ENCODE measurements around the gene SEMA3D. TPM values are rescaled to one million over a fixed set of nuclear protein-coding genes. Genes with fewer than 3 reads are reported as not detected.
A peak's percentile ranks its signal among the peaks of the same experiment; 100 is the strongest.

The SEMA3D gene
- total RNA-seq, 1 experiment from 2014 or later: 0.61 TPM

- H3K4me3 Mint-ChIP-seq (ENCODE audit: unreplicated experiment): no peak overlapping the region
- TF ChIP-seq CTCF (IDR thresholded peaks at IDR 0.05; ENCODE audit: insufficient read depth in 1 of 2, low read depth in 1 of 2, low read length in 1 of 2, severe bottlenecking in 1 of 2, unreplicated experiment in 1 of 2): no peak
- intact Hi-C loops (cut with micrococcal nuclease; ENCODE audit: unreplicated experiment): loop anchor here (1.0 kb wide), 1 partner anchor 24 kb away; no protein-coding TSS in a partner anchor
- BruUV-seq (replicated peaks): no TSS peak
- ChIA-PET CTCF (no interaction called here), POLR2A (no interaction called here)
- Histone ChIP-seq H3K36me3 (ENCODE audit: control insufficient read depth, insufficient read depth, low read length) (no peaks in the 10 kb centered on the region), H3K27me3 (replicated peaks; ENCODE audit: control insufficient read depth, insufficient read depth, low read length) (no peaks in the 10 kb centered on the region), H3K4me1 (peaks cover 19% of the 10 kb centered on the region), H3K9me3 (no peaks in the 10 kb centered on the region), H3K4me3 (ENCODE audit: low read depth, low read length) (no peak overlapping the region)
- peaks cover 17% of the 10 kb centered on the region for H3K4me1 Mint-ChIP-seq (ENCODE audit: low read depth, unreplicated experiment)
- H3K9me3 Mint-ChIP-seq (ENCODE audit: unreplicated experiment): no peaks in the 10 kb centered on the region
- peak in 1 of 2 experiments; percentile 18 for DNase-seq
- H3K27me3 Mint-ChIP-seq (ENCODE audit: insufficient read depth, unreplicated experiment): no peaks in the 10 kb centered on the region
- no peak overlapping the region for H3K27ac Mint-ChIP-seq (ENCODE audit: unreplicated experiment)
- H3K36me3 Mint-ChIP-seq (ENCODE audit: insufficient read depth, unreplicated experiment): no peaks in the 10 kb centered on the region
These were observed 111.0 kb downstream of the SEMA3D start for GRCh38 chr7:85075864-85076263.

- peaks cover 19% of the 10 kb centered on the region for H3K4me1 ChIP-seq
- POLR2A ChIA-PET: no interaction called here
These were observed 111.9 kb downstream of the SEMA3D start for GRCh38 chr7:85074992-85075391.

GRCh38 chr7:85074016-85074415 is 112.8 kb downstream of the SEMA3D start:
- H3K4me3 Mint-ChIP-seq (ENCODE audit: unreplicated experiment): no peak overlapping the region
- ChIA-PET CTCF (no interaction called here), POLR2A (no interaction called here)
- no peaks in the 10 kb centered on the region for H3K9me3 Mint-ChIP-seq (ENCODE audit: unreplicated experiment)
- BruUV-seq (replicated peaks): no TSS peak
- no peak overlapping the region for H3K27ac Mint-ChIP-seq (ENCODE audit: unreplicated experiment)
- Histone ChIP-seq H3K4me3 (ENCODE audit: low read depth, low read length) (no peak overlapping the region), H3K36me3 (ENCODE audit: control insufficient read depth, insufficient read depth, low read length) (no peaks in the 10 kb centered on the region), H3K27me3 (replicated peaks; ENCODE audit: control insufficient read depth, insufficient read depth, low read length) (no peaks in the 10 kb centered on the region), H3K4me1 (peaks cover 19% of the 10 kb centered on the region), H3K9me3 (no peaks in the 10 kb centered on the region)
- H3K36me3 Mint-ChIP-seq (ENCODE audit: insufficient read depth, unreplicated experiment): no peaks in the 10 kb centered on the region
- no peak for TF ChIP-seq CTCF (IDR thresholded peaks at IDR 0.05; ENCODE audit: insufficient read depth in 1 of 2, low read depth in 1 of 2, low read length in 1 of 2, severe bottlenecking in 1 of 2, unreplicated experiment in 1 of 2)
- no peaks in the 10 kb centered on the region for H3K27me3 Mint-ChIP-seq (ENCODE audit: insufficient read depth, unreplicated experiment)
- intact Hi-C loops (cut with micrococcal nuclease; ENCODE audit: unreplicated experiment): no loop called here
- no peak for DNase-seq
- H3K4me1 Mint-ChIP-seq (ENCODE audit: low read depth, unreplicated experiment): peaks cover 20% of the 10 kb centered on the region

More at GRCh38 chr7:85074992-85075391, 111.9 kb downstream of the SEMA3D start:
- DNase-seq: no peak
- H3K27me3 ChIP-seq (replicated peaks; ENCODE audit: control insufficient read depth, insufficient read depth, low read length): no peaks in the 10 kb centered on the region
- H3K4me3 ChIP-seq (ENCODE audit: low read depth, low read length): no peak overlapping the region
- TF ChIP-seq CTCF (IDR thresholded peaks at IDR 0.05; ENCODE audit: insufficient read depth in 1 of 2, low read depth in 1 of 2, low read length in 1 of 2, severe bottlenecking in 1 of 2, unreplicated experiment in 1 of 2): no peak
- no peaks in the 10 kb centered on the region for H3K36me3 ChIP-seq (ENCODE audit: control insufficient read depth, insufficient read depth, low read length)
- H3K9me3 ChIP-seq: no peaks in the 10 kb centered on the region
- Mint-ChIP-seq H3K9me3 (ENCODE audit: unreplicated experiment) (no peaks in the 10 kb centered on the region), H3K4me3 (ENCODE audit: unreplicated experiment) (no peak overlapping the region), H3K27ac (ENCODE audit: unreplicated experiment) (peak overlapping the region; percentile 18), H3K36me3 (ENCODE audit: insufficient read depth, unreplicated experiment) (no peaks in the 10 kb centered on the region), H3K4me1 (ENCODE audit: low read depth, unreplicated experiment) (peaks cover 17% of the 10 kb centered on the region), H3K27me3 (ENCODE audit: insufficient read depth, unreplicated experiment) (no peaks in the 10 kb centered on the region)
- BruUV-seq (replicated peaks): no TSS peak
- CTCF ChIA-PET: no interaction called here
- intact Hi-C loops (cut with micrococcal nuclease; ENCODE audit: unreplicated experiment): loop anchor here (1.0 kb wide), 1 partner anchor 23 kb away; no protein-coding TSS in a partner anchor

Data from Caco-2 (cell line).